GM23338 (cell line): ENCODE results near the gene IKBKG. TPM values are rescaled to one million over a fixed set of nuclear protein-coding genes. Genes with fewer than 3 reads are reported as not detected.

Source experiments
- ATAC-seq: fragments of 200-7000 bp; cut with Tn5 transposase; 3 replicates; pipeline ENCODE4 v1.9.1; 2020
- DNase-seq: peaks from one replicate; pipeline ENCODE4 v3.0.0-alpha.2; 2015; ENCODE audit warnings: low spot score
- H2AFZ ChIP-seq: fragments of 200-600 bp; sonication (generic); 2 replicates; pipeline ENCODE4 v1.8.0; 2016; ENCODE audit warnings: antibody characterized with exemption, mild to moderate bottlenecking, moderate library complexity
- H3F3A ChIP-seq: fragments of 200-600 bp; sonication (generic); replicated peaks from 2 replicates; pipeline ENCODE4 v1.8.0; 2017; ENCODE audit warnings: antibody characterized with exemption, mixed run types, low read depth
- H3K27ac ChIP-seq: fragments of 200-600 bp; sonication (generic); 2 replicates; pipeline ENCODE4 v1.6.1; 2016; ENCODE audit warnings: low read depth
- H3K27me3 ChIP-seq: fragments of 200-600 bp; sonication (generic); 2 replicates; pipeline ENCODE4 v1.8.0; 2016; ENCODE audit warnings: mild to moderate bottlenecking, mixed run types, moderate library complexity; ENCODE audit not compliant: insufficient read depth
- H3K36me3 ChIP-seq: fragments of 200-600 bp; sonication (generic); 2 replicates; pipeline ENCODE4 v1.8.0; 2016; ENCODE audit warnings: mild to moderate bottlenecking; ENCODE audit not compliant: insufficient read depth
- H3K4me1 ChIP-seq: fragments of 200-600 bp; sonication (generic); 2 replicates; pipeline ENCODE4 v1.8.0; 2016; ENCODE audit warnings: mild to moderate bottlenecking, moderate library complexity; ENCODE audit not compliant: insufficient read depth
- H3K4me2 ChIP-seq: fragments of 200-600 bp; sonication (generic); 2 replicates; pipeline ENCODE4 v1.7.1; 2017; ENCODE audit warnings: mixed run types
- H3K4me3 ChIP-seq: fragments of 200-600 bp; sonication (generic); 2 replicates; pipeline ENCODE4 v1.6.1; 2016; ENCODE audit warnings: mixed run types
- H3K79me2 ChIP-seq: fragments of 200-600 bp; sonication (generic); replicated peaks from 2 replicates; pipeline ENCODE4 v1.8.0; 2017; ENCODE audit warnings: mild to moderate bottlenecking; ENCODE audit not compliant: insufficient read depth
- H3K9me2 ChIP-seq: fragments of 200-600 bp; sonication (generic); 2 replicates; pipeline ENCODE4 v1.8.0; 2017; ENCODE audit not compliant: insufficient read depth
- H4K20me1 ChIP-seq: fragments of 200-600 bp; sonication (generic); replicated peaks from 2 replicates; pipeline ENCODE4 v1.8.0; 2017; ENCODE audit warnings: mild to moderate bottlenecking; ENCODE audit not compliant: insufficient read depth
- H3K27ac Mint-ChIP-seq: 2 replicates; pipeline ENCODE4 v1.8.0; 2020; ENCODE audit warnings: inconsistent platforms, mild to moderate bottlenecking, moderate library complexity, mixed read lengths
- H3K27me3 Mint-ChIP-seq: 3 replicates; pipeline ENCODE4 v1.8.0; 2022; ENCODE audit warnings: low read depth, mild to moderate bottlenecking, moderate library complexity, mixed read lengths, inconsistent platforms; ENCODE audit not compliant: insufficient read depth, poor library complexity
- H3K36me3 Mint-ChIP-seq: 3 replicates; pipeline ENCODE4 v1.8.0; 2021; ENCODE audit warnings: low read depth, mild to moderate bottlenecking, inconsistent platforms, moderate library complexity, mixed read lengths
- H3K4me1 Mint-ChIP-seq: 3 replicates; pipeline ENCODE4 v1.8.0; 2020; ENCODE audit warnings: mild to moderate bottlenecking, inconsistent platforms, mixed read lengths
- H3K4me3 Mint-ChIP-seq: 3 replicates; pipeline ENCODE4 v1.8.0; 2021; ENCODE audit warnings: moderate library complexity, mild to moderate bottlenecking, inconsistent platforms, mixed read lengths
- H3K9me3 Mint-ChIP-seq: 3 replicates; pipeline ENCODE4 v1.8.0; 2020; ENCODE audit warnings: moderate library complexity, mild to moderate bottlenecking, inconsistent platforms, mixed read lengths
- CREB1 ChIP-seq: fragments of 250-450 bp; sonication (Bioruptor Pico); IDR thresholded peaks from 2 replicates; pipeline ENCODE4 v1.5.0; 2020; ENCODE audit warnings: low read depth, mild to moderate bottlenecking, moderate library complexity
- EZH2 ChIP-seq: fragments of 200-600 bp; sonication (generic); IDR thresholded peaks from one replicate; pipeline ENCODE4 v1.8.0; 2017; ENCODE audit warnings: antibody characterized with exemption, mild to moderate bottlenecking, low read depth; ENCODE audit not compliant: unreplicated experiment
- EZH2phosphoT487 ChIP-seq: fragments of 200-600 bp; sonication (generic); IDR thresholded peaks from one replicate; pipeline ENCODE4 v1.8.1; 2018; ENCODE audit warnings: antibody characterized with exemption; ENCODE audit not compliant: unreplicated experiment
- JUNB ChIP-seq: IDR thresholded peaks from one replicate; pipeline ENCODE4 v1.6.1; 2016; ENCODE audit warnings: antibody characterized with exemption; ENCODE audit not compliant: unreplicated experiment
- NANOG ChIP-seq: IDR thresholded peaks from 2 replicates; pipeline ENCODE4 v1.6.1; 2016; ENCODE audit warnings: antibody characterized with exemption, borderline replicate concordance
- POLR2AphosphoS5 ChIP-seq: IDR thresholded peaks from 2 replicates; pipeline ENCODE4 v1.6.1; 2016; ENCODE audit warnings: antibody characterized with exemption, low read depth
- STAT1 ChIP-seq: IDR thresholded peaks from one replicate; pipeline ENCODE4 v1.6.1; 2016; ENCODE audit warnings: antibody characterized with exemption; ENCODE audit not compliant: unreplicated experiment
- ZNF114 ChIP-seq: fragments of 250-450 bp; sonication (Bioruptor Pico); IDR thresholded peaks from 2 replicates; pipeline ENCODE4 v1.5.0; 2020; ENCODE audit warnings: mild to moderate bottlenecking, moderate library complexity
- ZNF331 ChIP-seq: fragments of 250-450 bp; sonication (Bioruptor Pico); IDR thresholded peaks from 2 replicates; pipeline ENCODE4 v1.5.0; 2020; ENCODE audit warnings: low read depth, mild to moderate bottlenecking, moderate library complexity
- polyA plus RNA-seq: library from polyadenylated mRNA; unstranded; fragments of >200 nt; fragmentation: Nextera tagmentation; extraction: Ambion mirVana; gene quantifications from 2 replicates; pipeline ENCODE4 v1.2.1, GENCODE V29; 2016
- total RNA-seq: library from RNA; depleted of rRNA; stranded (reverse); fragments of >200 nt; shearing (Covaris generic); gene quantifications from 2 replicates; pipeline ENCODE4 v1.2.3, GENCODE V29; 2014
- TF ChIP-seq, protein P1 (sequence below): fragments of 250-450 bp; sonication (Bioruptor Pico); IDR thresholded peaks from 2 replicates; pipeline ENCODE4 v1.5.0; 2020; ENCODE audit warnings: mild to moderate bottlenecking, moderate library complexity
- TF ChIP-seq, protein P2 (sequence below), 2 experiments: fragments of 200-600 bp in 1 of 2; sonication (generic) in 1 of 2; conservative IDR thresholded peaks; 2 replicates each; pipeline versions ENCODE4 v1.5.1 to v1.6.1; 2016 to 2017; ENCODE audit warnings: antibody characterized with exemption in 2 of 2, low read depth in 2 of 2, mild to moderate bottlenecking in 2 of 2, moderate library complexity in 1 of 2
- TF ChIP-seq, protein P3 (sequence below): IDR thresholded peaks from 2 replicates; pipeline ENCODE4 v1.6.1; 2016; ENCODE audit warnings: antibody characterized with exemption
- TF ChIP-seq, protein P4 (sequence below): IDR thresholded peaks from one replicate; pipeline ENCODE4 v1.6.1; 2018; ENCODE audit warnings: antibody characterized with exemption; ENCODE audit not compliant: unreplicated experiment

The IKBKG gene
- total and polyA plus RNA-seq, 2 experiments from 2014 or later: 11.5 to 14.9 TPM

DNA sequence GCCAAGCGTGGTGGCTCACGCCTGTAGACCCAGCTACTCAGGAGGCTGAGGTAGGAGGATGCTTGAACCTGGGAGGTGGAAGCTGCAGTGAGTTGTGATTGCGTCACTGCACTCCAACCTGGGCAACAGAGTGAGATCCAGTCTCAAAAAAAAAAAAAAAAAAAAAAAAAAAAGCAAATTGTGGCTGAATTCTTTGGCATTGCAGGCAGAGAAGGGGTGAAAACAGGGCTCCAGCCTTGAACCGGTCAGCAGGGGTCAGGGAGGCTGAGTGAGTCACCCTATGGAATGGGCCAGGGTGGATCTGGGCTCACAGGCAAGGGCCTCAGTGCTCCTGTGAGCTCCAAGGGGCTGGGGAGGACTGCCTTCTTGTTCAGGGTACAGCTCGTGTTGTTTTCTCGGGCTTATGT lies 18.2 kb upstream of the IKBKG start (continued):
- TF ChIP-seq, protein P1, sequence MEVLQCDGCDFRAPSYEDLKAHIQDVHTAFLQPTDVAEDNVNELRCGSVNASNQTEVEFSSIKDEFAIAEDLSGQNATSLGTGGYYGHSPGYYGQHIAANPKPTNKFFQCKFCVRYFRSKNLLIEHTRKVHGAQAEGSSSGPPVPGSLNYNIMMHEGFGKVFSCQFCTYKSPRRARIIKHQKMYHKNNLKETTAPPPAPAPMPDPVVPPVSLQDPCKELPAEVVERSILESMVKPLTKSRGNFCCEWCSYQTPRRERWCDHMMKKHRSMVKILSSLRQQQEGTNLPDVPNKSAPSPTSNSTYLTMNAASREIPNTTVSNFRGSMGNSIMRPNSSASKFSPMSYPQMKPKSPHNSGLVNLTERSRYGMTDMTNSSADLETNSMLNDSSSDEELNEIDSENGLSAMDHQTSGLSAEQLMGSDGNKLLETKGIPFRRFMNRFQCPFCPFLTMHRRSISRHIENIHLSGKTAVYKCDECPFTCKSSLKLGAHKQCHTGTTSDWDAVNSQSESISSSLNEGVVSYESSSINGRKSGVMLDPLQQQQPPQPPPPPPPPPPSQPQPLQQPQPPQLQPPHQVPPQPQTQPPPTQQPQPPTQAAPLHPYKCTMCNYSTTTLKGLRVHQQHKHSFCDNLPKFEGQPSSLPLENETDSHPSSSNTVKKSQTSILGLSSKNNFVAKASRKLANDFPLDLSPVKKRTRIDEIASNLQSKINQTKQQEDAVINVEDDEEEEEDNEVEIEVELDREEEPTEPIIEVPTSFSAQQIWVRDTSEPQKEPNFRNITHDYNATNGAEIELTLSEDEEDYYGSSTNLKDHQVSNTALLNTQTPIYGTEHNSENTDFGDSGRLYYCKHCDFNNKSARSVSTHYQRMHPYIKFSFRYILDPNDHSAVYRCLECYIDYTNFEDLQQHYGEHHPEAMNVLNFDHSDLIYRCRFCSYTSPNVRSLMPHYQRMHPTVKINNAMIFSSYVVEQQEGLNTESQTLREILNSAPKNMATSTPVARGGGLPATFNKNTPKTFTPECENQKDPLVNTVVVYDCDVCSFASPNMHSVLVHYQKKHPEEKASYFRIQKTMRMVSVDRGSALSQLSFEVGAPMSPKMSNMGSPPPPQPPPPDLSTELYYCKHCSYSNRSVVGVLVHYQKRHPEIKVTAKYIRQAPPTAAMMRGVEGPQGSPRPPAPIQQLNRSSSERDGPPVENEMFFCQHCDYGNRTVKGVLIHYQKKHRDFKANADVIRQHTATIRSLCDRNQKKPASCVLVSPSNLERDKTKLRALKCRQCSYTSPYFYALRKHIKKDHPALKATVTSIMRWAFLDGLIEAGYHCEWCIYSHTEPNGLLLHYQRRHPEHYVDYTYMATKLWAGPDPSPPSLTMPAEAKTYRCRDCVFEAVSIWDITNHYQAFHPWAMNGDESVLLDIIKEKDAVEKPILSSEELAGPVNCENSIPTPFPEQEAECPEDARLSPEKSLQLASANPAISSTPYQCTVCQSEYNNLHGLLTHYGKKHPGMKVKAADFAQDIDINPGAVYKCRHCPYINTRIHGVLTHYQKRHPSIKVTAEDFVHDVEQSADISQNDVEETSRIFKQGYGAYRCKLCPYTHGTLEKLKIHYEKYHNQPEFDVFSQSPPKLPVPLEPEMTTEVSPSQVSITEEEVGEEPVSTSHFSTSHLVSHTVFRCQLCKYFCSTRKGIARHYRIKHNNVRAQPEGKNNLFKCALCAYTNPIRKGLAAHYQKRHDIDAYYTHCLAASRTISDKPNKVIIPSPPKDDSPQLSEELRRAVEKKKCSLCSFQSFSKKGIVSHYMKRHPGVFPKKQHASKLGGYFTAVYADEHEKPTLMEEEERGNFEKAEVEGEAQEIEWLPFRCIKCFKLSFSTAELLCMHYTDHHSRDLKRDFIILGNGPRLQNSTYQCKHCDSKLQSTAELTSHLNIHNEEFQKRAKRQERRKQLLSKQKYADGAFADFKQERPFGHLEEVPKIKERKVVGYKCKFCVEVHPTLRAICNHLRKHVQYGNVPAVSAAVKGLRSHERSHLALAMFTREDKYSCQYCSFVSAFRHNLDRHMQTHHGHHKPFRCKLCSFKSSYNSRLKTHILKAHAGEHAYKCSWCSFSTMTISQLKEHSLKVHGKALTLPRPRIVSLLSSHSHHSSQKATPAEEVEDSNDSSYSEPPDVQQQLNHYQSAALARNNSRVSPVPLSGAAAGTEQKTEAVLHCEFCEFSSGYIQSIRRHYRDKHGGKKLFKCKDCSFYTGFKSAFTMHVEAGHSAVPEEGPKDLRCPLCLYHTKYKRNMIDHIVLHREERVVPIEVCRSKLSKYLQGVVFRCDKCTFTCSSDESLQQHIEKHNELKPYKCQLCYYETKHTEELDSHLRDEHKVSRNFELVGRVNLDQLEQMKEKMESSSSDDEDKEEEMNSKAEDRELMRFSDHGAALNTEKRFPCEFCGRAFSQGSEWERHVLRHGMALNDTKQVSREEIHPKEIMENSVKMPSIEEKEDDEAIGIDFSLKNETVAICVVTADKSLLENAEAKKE (CRISPR knock-in tag): no peak
- TF ChIP-seq ZNF331 (CRISPR knock-in tag): no peak
- TF ChIP-seq JUNB: no peak
- no peak for TF ChIP-seq POLR2AphosphoS5
- TF ChIP-seq, protein P2, sequence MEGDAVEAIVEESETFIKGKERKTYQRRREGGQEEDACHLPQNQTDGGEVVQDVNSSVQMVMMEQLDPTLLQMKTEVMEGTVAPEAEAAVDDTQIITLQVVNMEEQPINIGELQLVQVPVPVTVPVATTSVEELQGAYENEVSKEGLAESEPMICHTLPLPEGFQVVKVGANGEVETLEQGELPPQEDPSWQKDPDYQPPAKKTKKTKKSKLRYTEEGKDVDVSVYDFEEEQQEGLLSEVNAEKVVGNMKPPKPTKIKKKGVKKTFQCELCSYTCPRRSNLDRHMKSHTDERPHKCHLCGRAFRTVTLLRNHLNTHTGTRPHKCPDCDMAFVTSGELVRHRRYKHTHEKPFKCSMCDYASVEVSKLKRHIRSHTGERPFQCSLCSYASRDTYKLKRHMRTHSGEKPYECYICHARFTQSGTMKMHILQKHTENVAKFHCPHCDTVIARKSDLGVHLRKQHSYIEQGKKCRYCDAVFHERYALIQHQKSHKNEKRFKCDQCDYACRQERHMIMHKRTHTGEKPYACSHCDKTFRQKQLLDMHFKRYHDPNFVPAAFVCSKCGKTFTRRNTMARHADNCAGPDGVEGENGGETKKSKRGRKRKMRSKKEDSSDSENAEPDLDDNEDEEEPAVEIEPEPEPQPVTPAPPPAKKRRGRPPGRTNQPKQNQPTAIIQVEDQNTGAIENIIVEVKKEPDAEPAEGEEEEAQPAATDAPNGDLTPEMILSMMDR (conservative IDR thresholded peaks at IDR 0.05; ENCODE audit: low read depth in 2 of 2): no peak
- TF ChIP-seq NANOG: no peak

DNA sequence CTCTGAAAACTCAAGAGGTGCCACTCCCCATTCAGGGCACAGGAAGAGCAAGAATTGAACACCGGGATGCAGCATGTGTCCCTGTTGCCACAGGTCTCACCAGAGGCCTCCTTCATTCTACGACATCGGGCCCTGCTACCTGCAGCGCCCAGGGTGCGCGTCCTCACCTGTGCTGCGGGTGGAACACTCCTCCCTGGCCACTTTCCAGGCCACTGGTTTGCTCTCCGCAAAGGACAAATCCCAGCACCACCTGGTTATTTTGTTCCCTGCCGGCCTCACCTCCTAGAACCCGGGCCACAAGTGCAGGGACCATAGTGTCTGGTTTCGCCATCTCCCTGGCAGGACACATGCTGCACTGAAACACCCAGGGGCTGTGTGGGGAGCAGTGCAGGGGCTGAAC lies 17.1 kb upstream of the IKBKG start:
- Histone ChIP-seq H2AFZ (no peak overlapping the region), H3K9me2 (no peaks in the 10 kb centered on the region), H3K4me2 (no peak overlapping the region), H3F3A (no peaks in the 10 kb centered on the region), H3K79me2 (no peaks in the 10 kb centered on the region), H3K27me3 (peaks cover 9% of the 10 kb centered on the region), H4K20me1 (no peaks in the 10 kb centered on the region), H3K27ac (no peak overlapping the region), H3K4me3 (no peak overlapping the region), H3K36me3 (no peaks in the 10 kb centered on the region; the same call in 1 of the 2 replicates), H3K4me1 (no peaks in the 10 kb centered on the region)
- H3K27me3 Mint-ChIP-seq: peaks cover 27% of the 10 kb centered on the region
- H3K4me3 Mint-ChIP-seq: no peak overlapping the region
- 0 out of 3 replicates have a peak, but pooled peaks cover 3% of the 10 kb centered on the region for H3K9me3 Mint-ChIP-seq
- peaks cover 3% of the 10 kb centered on the region for H3K4me1 Mint-ChIP-seq
- H3K36me3 Mint-ChIP-seq: peaks cover 20% of the 10 kb centered on the region; the same call in 2 of the 3 replicates
- ATAC-seq (no peak), DNase-seq (peak; percentile 11)
- H3K27ac Mint-ChIP-seq: no peak overlapping the region
- TF ChIP-seq EZH2phosphoT487: no peak
- TF ChIP-seq ZNF331 (CRISPR knock-in tag): no peak
- TF ChIP-seq, protein P3, sequence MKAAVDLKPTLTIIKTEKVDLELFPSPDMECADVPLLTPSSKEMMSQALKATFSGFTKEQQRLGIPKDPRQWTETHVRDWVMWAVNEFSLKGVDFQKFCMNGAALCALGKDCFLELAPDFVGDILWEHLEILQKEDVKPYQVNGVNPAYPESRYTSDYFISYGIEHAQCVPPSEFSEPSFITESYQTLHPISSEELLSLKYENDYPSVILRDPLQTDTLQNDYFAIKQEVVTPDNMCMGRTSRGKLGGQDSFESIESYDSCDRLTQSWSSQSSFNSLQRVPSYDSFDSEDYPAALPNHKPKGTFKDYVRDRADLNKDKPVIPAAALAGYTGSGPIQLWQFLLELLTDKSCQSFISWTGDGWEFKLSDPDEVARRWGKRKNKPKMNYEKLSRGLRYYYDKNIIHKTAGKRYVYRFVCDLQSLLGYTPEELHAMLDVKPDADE: no peak
- TF ChIP-seq STAT1: no peak
- no peak for TF ChIP-seq CREB1
- no peak for TF ChIP-seq ZNF114 (CRISPR knock-in tag)
- no peak for TF ChIP-seq EZH2
- TF ChIP-seq, protein P4, sequence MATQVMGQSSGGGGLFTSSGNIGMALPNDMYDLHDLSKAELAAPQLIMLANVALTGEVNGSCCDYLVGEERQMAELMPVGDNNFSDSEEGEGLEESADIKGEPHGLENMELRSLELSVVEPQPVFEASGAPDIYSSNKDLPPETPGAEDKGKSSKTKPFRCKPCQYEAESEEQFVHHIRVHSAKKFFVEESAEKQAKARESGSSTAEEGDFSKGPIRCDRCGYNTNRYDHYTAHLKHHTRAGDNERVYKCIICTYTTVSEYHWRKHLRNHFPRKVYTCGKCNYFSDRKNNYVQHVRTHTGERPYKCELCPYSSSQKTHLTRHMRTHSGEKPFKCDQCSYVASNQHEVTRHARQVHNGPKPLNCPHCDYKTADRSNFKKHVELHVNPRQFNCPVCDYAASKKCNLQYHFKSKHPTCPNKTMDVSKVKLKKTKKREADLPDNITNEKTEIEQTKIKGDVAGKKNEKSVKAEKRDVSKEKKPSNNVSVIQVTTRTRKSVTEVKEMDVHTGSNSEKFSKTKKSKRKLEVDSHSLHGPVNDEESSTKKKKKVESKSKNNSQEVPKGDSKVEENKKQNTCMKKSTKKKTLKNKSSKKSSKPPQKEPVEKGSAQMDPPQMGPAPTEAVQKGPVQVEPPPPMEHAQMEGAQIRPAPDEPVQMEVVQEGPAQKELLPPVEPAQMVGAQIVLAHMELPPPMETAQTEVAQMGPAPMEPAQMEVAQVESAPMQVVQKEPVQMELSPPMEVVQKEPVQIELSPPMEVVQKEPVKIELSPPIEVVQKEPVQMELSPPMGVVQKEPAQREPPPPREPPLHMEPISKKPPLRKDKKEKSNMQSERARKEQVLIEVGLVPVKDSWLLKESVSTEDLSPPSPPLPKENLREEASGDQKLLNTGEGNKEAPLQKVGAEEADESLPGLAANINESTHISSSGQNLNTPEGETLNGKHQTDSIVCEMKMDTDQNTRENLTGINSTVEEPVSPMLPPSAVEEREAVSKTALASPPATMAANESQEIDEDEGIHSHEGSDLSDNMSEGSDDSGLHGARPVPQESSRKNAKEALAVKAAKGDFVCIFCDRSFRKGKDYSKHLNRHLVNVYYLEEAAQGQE: no peak
